DOHH2 (cell line): ENCODE data around the gene AGT.

Experiments
- CTCF ChIP-seq: fragments of 200-600 bp; sonication (generic); IDR thresholded peaks from one replicate; pipeline ENCODE4 v1.5.1; 2014; ENCODE audit warnings: antibody characterized with exemption, mild to moderate bottlenecking, low read depth, low read length; ENCODE audit not compliant: poor library complexity, severe bottlenecking
- EZH2phosphoT487 ChIP-seq: fragments of 200-600 bp; sonication (generic); IDR thresholded peaks from 2 replicates; pipeline ENCODE4 v1.6.1; 2017; ENCODE audit warnings: borderline replicate concordance, mild to moderate bottlenecking, antibody characterized with exemption, low read length, moderate library complexity, mixed read lengths

- TF ChIP-seq CTCF (no peak), EZH2phosphoT487 (no peak)
These were observed 45.7 kb downstream of the AGT start for GRCh38 chr1:230668227-230668626.
